Loucy (cell line): ENCODE data around the gene ALPI.

Experiments used
- H2AFZ ChIP-seq: fragments of 200-600 bp; sonication (generic); 2 replicates; pipeline ENCODE4 v1.6.0; 2016; ENCODE audit warnings: antibody characterized with exemption, mild to moderate bottlenecking, low read length, moderate library complexity
- H3F3A ChIP-seq: fragments of 200-600 bp; 2 replicates; pipeline ENCODE4 v1.6.0; 2016; ENCODE audit warnings: antibody characterized with exemption, low read depth, mild to moderate bottlenecking
- H3K27me3 ChIP-seq: fragments of 200-600 bp; sonication (generic); 2 replicates; pipeline ENCODE4 v1.6.1; 2014; ENCODE audit warnings: low read length, mild to moderate bottlenecking; ENCODE audit not compliant: insufficient read depth, poor library complexity, severe bottlenecking
- H3K36me3 ChIP-seq: fragments of 200-600 bp; sonication (generic); 2 replicates; pipeline ENCODE4 v1.6.1; 2016; ENCODE audit warnings: low read length; ENCODE audit not compliant: insufficient read depth
- H3K4me1 ChIP-seq: fragments of 200-600 bp; sonication (generic); 2 replicates; pipeline ENCODE4 v1.5.1; 2014; ENCODE audit warnings: low read length, mild to moderate bottlenecking; ENCODE audit not compliant: insufficient read depth, poor library complexity, severe bottlenecking
- H3K4me2 ChIP-seq: fragments of 200-600 bp; sonication (generic); 2 replicates; pipeline ENCODE4 v1.6.0; 2014; ENCODE audit warnings: antibody characterized with exemption, low read length, low read depth, mild to moderate bottlenecking; ENCODE audit not compliant: poor library complexity, severe bottlenecking
- H3K4me3 ChIP-seq: fragments of 200-600 bp; sonication (generic); 2 replicates; pipeline ENCODE4 v1.5.1; 2014; ENCODE audit warnings: low read length, mild to moderate bottlenecking, mixed read lengths; ENCODE audit not compliant: poor library complexity, severe bottlenecking
- H3K79me2 ChIP-seq: fragments of 200-600 bp; sonication (generic); 2 replicates; pipeline ENCODE4 v1.6.1; 2014; ENCODE audit warnings: low read length; ENCODE audit not compliant: insufficient read depth
- H3K9ac ChIP-seq: fragments of 200-600 bp; sonication (generic); 2 replicates; pipeline ENCODE4 v1.6.0; 2014; ENCODE audit warnings: mild to moderate bottlenecking, low read depth, low read length, moderate library complexity; ENCODE audit not compliant: poor library complexity, severe bottlenecking
- H3K9me2 ChIP-seq: fragments of 200-600 bp; sonication (generic); replicated peaks from 2 replicates; pipeline ENCODE4 v1.6.1; 2016; ENCODE audit warnings: low read depth, low read length, mixed read lengths
- H3K9me3 ChIP-seq: fragments of 200-600 bp; sonication (generic); 2 replicates; pipeline ENCODE4 v1.6.1; 2014; ENCODE audit warnings: mild to moderate bottlenecking, antibody characterized with exemption, low read length, low read depth; ENCODE audit not compliant: insufficient read depth
- H4K20me1 ChIP-seq: fragments of 200-600 bp; sonication (generic); 2 replicates; pipeline ENCODE4 v1.6.0; 2014; ENCODE audit warnings: antibody characterized with exemption, low read length, mild to moderate bottlenecking; ENCODE audit not compliant: insufficient read depth, poor library complexity, severe bottlenecking
- EZH2phosphoT487 ChIP-seq: fragments of 200-600 bp; IDR thresholded peaks from 2 replicates; pipeline ENCODE4 v1.6.1; 2018; ENCODE audit warnings: antibody characterized with exemption, mild to moderate bottlenecking, moderate library complexity, borderline replicate concordance
- TF ChIP-seq, protein P1 (sequence below): fragments of 200-600 bp; sonication (generic); conservative IDR thresholded peaks from 2 replicates; pipeline ENCODE4 v1.5.1; 2014; ENCODE audit warnings: mild to moderate bottlenecking, antibody characterized with exemption, low read length

The ALPI gene

DNA sequence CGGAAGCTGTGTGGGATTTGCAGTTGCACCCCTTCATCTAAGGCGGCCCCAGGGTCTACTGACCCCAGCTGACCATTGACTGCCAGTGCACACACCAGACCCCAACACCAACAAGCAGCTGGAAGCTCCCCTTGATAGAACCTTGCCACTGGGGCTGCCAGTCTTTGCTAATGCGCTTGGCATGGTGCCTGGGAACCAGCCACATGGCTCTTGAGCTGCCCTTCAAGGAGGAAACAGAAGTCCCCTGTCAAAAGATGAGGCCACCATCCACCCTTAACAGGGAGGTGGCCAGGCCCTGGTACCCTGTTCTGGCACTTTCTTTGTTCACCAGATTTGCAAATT, 8.6 kb downstream of the ALPI start:
- Histone ChIP-seq H2AFZ (no peak overlapping the region), H4K20me1 (no peaks in the 10 kb centered on the region), H3K4me1 (no peaks in the 10 kb centered on the region), H3K9me3 (no peaks in the 10 kb centered on the region), H3K4me2 (no peak overlapping the region), H3F3A (no peaks in the 10 kb centered on the region), H3K9me2 (no peaks in the 10 kb centered on the region), H3K9ac (no peak overlapping the region), H3K27me3 (no peaks in the 10 kb centered on the region), H3K36me3 (no peaks in the 10 kb centered on the region), H3K79me2 (no peaks in the 10 kb centered on the region), H3K4me3 (no peak overlapping the region)
- no peak for TF ChIP-seq EZH2phosphoT487
- TF ChIP-seq, protein P1, sequence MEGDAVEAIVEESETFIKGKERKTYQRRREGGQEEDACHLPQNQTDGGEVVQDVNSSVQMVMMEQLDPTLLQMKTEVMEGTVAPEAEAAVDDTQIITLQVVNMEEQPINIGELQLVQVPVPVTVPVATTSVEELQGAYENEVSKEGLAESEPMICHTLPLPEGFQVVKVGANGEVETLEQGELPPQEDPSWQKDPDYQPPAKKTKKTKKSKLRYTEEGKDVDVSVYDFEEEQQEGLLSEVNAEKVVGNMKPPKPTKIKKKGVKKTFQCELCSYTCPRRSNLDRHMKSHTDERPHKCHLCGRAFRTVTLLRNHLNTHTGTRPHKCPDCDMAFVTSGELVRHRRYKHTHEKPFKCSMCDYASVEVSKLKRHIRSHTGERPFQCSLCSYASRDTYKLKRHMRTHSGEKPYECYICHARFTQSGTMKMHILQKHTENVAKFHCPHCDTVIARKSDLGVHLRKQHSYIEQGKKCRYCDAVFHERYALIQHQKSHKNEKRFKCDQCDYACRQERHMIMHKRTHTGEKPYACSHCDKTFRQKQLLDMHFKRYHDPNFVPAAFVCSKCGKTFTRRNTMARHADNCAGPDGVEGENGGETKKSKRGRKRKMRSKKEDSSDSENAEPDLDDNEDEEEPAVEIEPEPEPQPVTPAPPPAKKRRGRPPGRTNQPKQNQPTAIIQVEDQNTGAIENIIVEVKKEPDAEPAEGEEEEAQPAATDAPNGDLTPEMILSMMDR, result no peak

DNA sequence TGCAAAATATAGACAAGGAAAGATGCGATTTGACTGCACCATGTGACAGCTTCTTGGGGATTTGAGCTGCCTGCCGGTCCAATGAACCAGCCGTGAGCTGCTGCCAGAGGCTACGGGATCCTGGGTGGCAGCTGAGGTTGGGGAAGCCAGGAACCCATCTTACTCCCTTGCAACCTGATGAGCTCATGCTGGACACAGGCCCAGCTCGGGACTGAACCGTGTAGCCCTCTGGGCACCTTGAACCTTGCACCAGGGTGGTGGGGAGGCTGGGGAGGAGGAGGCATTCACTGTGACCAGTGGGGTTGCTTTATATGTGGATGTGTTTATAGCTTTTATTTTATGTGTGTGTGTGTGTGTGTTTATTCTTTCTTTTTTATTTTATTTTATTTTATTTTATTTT, 9.1 kb downstream of the ALPI start:
- H3K4me3 ChIP-seq, result no peak overlapping the region
- H3K9ac ChIP-seq, result no peak overlapping the region
- no peaks in the 10 kb centered on the region for H3K4me1 ChIP-seq
- H3F3A ChIP-seq, result no peaks in the 10 kb centered on the region
- H3K36me3 ChIP-seq, result no peaks in the 10 kb centered on the region
- no peaks in the 10 kb centered on the region for H3K79me2 ChIP-seq
- no peaks in the 10 kb centered on the region for H3K9me3 ChIP-seq
- H3K27me3 ChIP-seq, result no peaks in the 10 kb centered on the region
- H3K4me2 ChIP-seq, result no peak overlapping the region
- no peaks in the 10 kb centered on the region for H3K9me2 ChIP-seq
- no peak overlapping the region for H2AFZ ChIP-seq
- no peaks in the 10 kb centered on the region for H4K20me1 ChIP-seq
- TF ChIP-seq EZH2phosphoT487, result no peak
- TF ChIP-seq, protein P1, result no peak

DNA sequence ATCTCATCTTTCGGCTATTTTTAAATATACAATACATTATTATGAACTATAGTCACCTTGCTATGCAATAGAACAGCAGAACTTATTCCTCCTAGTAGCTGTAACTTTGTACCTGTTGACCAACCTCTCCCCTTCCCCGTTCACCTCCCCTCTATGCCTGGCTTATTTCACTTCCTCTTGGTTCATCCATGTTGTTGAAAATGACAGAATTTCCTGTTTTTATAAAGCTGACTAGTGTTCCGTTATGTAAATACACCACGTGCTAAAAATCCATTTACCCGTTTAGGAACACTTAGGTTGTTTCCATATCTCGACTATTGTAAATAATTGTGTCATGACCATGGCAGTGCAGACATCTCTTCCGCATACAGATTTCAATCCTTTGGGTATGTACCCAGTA, 10.3 kb downstream of the ALPI start:
- Histone ChIP-seq H2AFZ (no peak overlapping the region), H3K36me3 (no peaks in the 10 kb centered on the region), H3K4me1 (no peaks in the 10 kb centered on the region), H3K79me2 (no peaks in the 10 kb centered on the region), H3K4me2 (no peak overlapping the region), H3K9me3 (no peaks in the 10 kb centered on the region), H3K27me3 (no peaks in the 10 kb centered on the region), H3F3A (no peaks in the 10 kb centered on the region), H4K20me1 (no peaks in the 10 kb centered on the region), H3K9me2 (no peaks in the 10 kb centered on the region), H3K9ac (no peak overlapping the region), H3K4me3 (no peak overlapping the region)
- TF ChIP-seq, protein P1, result no peak
- TF ChIP-seq EZH2phosphoT487, result no peak
